ENCODE results near the gene MYL6B.
A peak's percentile ranks its signal among the peaks of the same experiment; 100 is the strongest.

MYL6B gene

DNA sequence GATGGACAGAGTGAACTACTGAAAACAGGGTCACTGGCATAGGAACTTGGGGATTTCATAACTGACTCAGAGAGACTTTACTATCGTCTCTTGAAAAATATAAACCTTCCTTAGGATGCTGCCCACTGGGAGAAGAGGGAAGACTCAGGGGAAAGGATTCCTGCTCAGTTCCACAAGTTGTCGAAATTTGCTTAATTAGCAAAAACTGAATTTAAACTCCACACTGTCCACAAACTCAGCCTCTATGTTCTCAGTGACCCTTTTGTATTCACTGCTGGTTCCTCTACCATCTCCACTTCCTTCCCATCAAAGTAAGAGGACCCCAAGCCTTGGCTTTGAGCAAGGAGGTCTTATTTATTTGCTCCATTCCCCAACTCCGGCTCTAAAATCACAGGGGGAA, 7.2 kb upstream of the MYL6B start:
- no peak for TF ChIP-seq ZFX (IDR thresholded peaks at IDR 0.05; ENCODE audit: borderline replicate concordance)
- TF ChIP-seq, protein P1, sequence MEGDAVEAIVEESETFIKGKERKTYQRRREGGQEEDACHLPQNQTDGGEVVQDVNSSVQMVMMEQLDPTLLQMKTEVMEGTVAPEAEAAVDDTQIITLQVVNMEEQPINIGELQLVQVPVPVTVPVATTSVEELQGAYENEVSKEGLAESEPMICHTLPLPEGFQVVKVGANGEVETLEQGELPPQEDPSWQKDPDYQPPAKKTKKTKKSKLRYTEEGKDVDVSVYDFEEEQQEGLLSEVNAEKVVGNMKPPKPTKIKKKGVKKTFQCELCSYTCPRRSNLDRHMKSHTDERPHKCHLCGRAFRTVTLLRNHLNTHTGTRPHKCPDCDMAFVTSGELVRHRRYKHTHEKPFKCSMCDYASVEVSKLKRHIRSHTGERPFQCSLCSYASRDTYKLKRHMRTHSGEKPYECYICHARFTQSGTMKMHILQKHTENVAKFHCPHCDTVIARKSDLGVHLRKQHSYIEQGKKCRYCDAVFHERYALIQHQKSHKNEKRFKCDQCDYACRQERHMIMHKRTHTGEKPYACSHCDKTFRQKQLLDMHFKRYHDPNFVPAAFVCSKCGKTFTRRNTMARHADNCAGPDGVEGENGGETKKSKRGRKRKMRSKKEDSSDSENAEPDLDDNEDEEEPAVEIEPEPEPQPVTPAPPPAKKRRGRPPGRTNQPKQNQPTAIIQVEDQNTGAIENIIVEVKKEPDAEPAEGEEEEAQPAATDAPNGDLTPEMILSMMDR (IDR thresholded peaks at IDR 0.05), result no peak
- peak overlapping the region; percentile 24; the same call in 1 of the 2 replicates for H3K27ac ChIP-seq

DNA sequence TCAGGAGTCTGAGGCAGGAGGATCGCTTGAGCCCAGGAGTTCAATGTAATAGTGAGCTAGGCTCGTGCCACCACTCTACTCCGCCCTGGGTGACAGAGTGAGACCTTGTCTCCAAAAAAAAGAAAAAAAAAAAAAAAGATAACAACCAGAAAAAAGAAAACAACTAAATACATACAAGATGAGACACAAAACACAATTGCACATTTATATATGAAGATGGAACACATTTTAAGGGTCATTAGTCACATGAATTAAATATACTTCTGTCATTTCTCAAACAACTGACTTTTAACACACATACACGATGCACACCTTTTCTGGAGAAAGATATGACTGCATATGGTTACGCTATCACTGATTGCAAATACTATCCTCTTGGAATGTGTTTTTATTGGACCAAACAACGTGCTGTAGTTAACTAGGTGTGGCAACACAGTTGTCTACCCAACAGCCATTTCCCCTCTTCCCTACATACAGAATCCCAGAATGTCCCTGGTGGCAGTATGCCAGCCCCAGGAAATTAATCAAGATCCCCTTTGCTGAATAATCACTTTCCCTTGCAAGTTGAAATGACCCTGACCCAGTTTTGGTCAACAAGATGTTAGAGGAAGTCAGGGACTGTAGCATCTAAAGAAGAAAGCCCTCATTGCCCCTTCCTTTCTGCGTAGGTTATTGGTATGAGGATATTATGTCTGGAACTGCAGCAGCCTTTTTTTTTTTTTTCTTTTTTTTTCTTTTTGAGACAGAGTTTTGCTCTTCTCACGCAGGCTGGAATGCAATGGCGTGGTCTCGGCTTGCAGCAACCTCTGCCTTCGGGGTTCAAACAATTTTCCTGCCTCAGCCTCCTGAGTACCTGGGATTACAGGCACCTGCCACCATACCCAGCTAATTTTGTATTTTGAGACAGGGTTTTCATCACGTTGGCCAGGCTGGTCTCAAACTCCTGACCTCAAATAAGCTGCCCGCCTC, 5.6 kb upstream of the MYL6B start:
- TF ChIP-seq, protein P1 (IDR thresholded peaks at IDR 0.05), result no peak
- no peak for TF ChIP-seq ZFX (IDR thresholded peaks at IDR 0.05; ENCODE audit: borderline replicate concordance)
- H3K27ac ChIP-seq, result peak overlapping the region; percentile 38

DNA sequence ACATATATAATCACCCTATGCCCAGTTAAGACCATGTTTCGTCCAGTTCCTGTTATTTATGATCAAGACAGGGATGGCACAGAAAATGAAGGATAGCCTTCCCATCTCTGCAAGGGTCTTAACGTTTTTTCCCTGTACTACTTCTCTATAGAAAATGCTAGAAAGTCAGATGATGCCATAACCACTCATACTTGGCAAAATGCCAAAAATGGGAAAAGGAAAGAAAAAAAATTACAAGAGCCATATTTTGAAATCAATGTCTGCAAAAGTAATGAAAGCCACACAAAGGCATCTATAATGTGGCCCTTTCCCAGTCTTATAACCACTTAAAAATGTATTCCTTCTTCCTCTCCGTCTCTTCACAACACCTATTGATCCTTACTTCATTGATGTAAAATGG, 1.8 kb upstream of the MYL6B start:
- TF ChIP-seq, protein P1 (IDR thresholded peaks at IDR 0.05), result no peak
- no peak for TF ChIP-seq ZFX (IDR thresholded peaks at IDR 0.05; ENCODE audit: borderline replicate concordance)

DNA sequence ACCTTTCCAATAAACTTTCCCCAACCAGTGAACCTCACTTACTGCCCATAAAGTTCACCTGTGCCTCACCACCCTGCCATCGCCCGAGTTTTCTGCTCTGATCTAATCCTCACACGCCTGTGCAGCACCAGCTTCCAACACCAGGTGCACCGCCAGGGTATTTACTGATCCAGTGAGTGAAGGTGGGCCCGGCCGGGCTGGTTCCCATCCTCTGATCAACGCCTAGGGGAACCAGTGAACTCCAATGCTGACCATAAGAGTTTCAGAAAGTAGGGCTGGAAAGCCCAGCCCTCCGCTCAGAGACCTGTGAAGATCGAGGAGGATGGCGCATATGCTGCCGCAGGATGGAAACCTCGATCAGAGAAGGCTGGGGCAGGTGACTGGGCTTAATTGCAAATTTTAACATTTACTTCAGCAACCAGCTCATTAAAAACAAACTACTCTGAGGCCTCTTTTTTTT, 685 bp upstream of the MYL6B start:
- TF ChIP-seq ZFX (IDR thresholded peaks at IDR 0.05; ENCODE audit: borderline replicate concordance), result no peak
- TF ChIP-seq, protein P1 (IDR thresholded peaks at IDR 0.05), result peak; percentile 74
- peak overlapping the region; percentile 99 for H3K27ac ChIP-seq

More for the DNA sequence above, 1.8 kb upstream of the MYL6B start:
- peak overlapping the region; percentile 99 for H3K27ac ChIP-seq

DNA sequence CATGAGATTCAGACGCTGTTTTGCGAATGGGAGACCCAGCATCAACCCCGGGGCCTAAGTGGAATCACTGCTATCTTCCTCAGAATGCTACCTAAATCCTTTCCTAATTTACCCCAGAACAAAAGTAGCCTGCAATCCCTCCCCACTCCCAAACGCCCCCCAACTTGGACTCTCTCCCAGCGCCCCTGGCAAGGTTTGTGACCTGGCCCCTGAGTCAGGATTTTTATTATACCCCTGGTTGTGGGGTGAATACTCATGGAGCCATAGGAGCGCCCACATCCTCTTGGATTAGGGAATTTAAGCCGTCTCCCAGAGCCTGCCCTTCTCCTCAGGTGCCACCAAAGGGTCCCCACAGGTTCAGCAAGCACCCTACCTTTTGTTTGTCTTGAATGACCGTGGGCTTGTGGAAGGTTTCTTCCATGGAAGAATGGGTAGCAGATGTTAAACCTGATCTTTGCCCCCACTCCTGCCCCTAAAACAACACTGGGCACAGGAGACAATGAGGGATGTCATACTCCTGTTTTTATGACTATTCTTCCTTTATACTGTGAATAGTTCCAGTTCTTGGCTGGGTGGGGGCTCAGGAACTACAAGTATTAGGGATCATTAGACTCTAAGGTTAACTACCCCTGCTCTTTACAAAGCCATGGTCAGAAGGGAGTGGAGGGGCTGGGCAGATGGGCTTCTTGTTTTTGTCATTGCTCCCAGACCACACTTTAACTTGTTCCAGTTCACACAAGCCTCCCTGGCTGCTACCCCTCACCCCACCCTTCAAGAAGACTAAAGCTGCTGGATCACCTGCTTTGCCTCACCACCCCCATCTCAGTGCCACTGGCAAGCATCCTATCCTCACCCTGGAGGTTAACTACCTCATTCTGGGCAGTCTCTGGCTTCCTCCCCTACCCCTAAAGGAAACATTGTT, 630 bp downstream of the MYL6B start:
- TF ChIP-seq, protein P1 (IDR thresholded peaks at IDR 0.05), result no peak
- no peak for TF ChIP-seq ZFX (IDR thresholded peaks at IDR 0.05; ENCODE audit: borderline replicate concordance)
- peak overlapping the region; percentile 99 for H3K27ac ChIP-seq

DNA sequence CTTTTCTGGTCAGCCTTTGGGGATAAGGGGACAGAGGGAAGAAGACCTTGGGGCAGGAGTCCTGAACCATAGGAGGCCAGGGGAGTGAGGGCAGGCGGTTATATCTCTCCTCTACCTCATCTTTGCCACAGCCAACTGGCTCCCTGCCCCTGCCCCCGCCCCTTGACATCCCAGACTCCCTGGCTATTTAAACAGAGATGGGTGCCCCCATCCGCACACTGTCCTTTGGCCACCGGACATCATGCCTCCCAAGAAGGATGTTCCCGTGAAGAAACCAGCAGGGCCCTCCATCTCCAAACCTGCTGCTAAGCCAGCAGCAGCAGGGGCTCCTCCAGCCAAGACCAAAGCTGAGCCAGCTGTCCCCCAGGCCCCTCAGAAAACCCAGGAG, 1.3 kb downstream of the MYL6B start:
- peak overlapping the region; percentile 99; the same call in 1 of the 2 replicates for H3K27ac ChIP-seq
- TF ChIP-seq, protein P1 (IDR thresholded peaks at IDR 0.05), result no peak
- TF ChIP-seq ZFX (IDR thresholded peaks at IDR 0.05; ENCODE audit: borderline replicate concordance), result no peak

Data from 22Rv1 (cell line).